Measurements from ENCODE around the gene STK32B.
"Not testable (repeated sequence)": the region's sequence is repeated elsewhere in the genome, so short reads cannot be mapped to it uniquely, and the experiment has no call there.

Gene STK32B

GRCh38 chr4:5166377-5166776 lies 115.1 kb downstream of the STK32B start:
- H3K4me3 ChIP-seq (replicated peaks; ENCODE audit: low read depth, low read length), result no peak overlapping the region
- no peak for TF ChIP-seq CTCF (IDR thresholded peaks at IDR 0.05; ENCODE audit: low read depth, low read length, missing control alignments)
- no peak for DNase-seq (ENCODE audit: extremely low read depth, low read depth)

- no peak for DNase-seq (ENCODE audit: extremely low read depth, low read depth)
- no peak overlapping the region for H3K4me3 ChIP-seq (replicated peaks; ENCODE audit: low read depth, low read length)
- TF ChIP-seq CTCF (IDR thresholded peaks at IDR 0.05; ENCODE audit: low read depth, low read length, missing control alignments), result no peak
These were observed 117.6 kb downstream of the STK32B start for GRCh38 chr4:5168891-5169290.

- not testable (repeated sequence) for DNase-seq (ENCODE audit: extremely low read depth, low read depth); H3K4me3 ChIP-seq (replicated peaks; ENCODE audit: low read depth, low read length)
These were observed 124.6 kb downstream of the STK32B start for GRCh38 chr4:5175836-5176235.

- no peak for TF ChIP-seq CTCF (IDR thresholded peaks at IDR 0.05; ENCODE audit: low read depth, low read length, missing control alignments)
- no peak overlapping the region for H3K4me3 ChIP-seq (replicated peaks; ENCODE audit: low read depth, low read length)
- DNase-seq (ENCODE audit: extremely low read depth, low read depth), result no peak
These were observed 133.3 kb downstream of the STK32B start for GRCh38 chr4:5184606-5185005.

- H3K4me3 ChIP-seq (replicated peaks; ENCODE audit: low read depth, low read length), result no peak overlapping the region
- TF ChIP-seq CTCF (IDR thresholded peaks at IDR 0.05; ENCODE audit: low read depth, low read length, missing control alignments), result no peak
- no peak for DNase-seq (ENCODE audit: extremely low read depth, low read depth)
These were observed 134.3 kb downstream of the STK32B start for GRCh38 chr4:5185551-5185950.

GRCh38 chr4:5186271-5187064 lies 135.2 kb downstream of the STK32B start:
- DNase-seq (ENCODE audit: extremely low read depth, low read depth), result no peak
- no peak overlapping the region for H3K4me3 ChIP-seq (replicated peaks; ENCODE audit: low read depth, low read length)
- no peak for TF ChIP-seq CTCF (IDR thresholded peaks at IDR 0.05; ENCODE audit: low read depth, low read length, missing control alignments)

- no peak overlapping the region for H3K4me3 ChIP-seq (replicated peaks; ENCODE audit: low read depth, low read length)
- DNase-seq (ENCODE audit: extremely low read depth, low read depth), result no peak
- no peak for TF ChIP-seq CTCF (IDR thresholded peaks at IDR 0.05; ENCODE audit: low read depth, low read length, missing control alignments)
These were observed 136.8 kb downstream of the STK32B start for GRCh38 chr4:5188130-5188529.
